BJ (cell line): ENCODE measurements around the gene KDM2A. TPM values are rescaled to one million over a fixed set of nuclear protein-coding genes. Genes with fewer than 3 reads are reported as not detected.

ENCODE experiments used
- CTCF ChIA-PET: fragments of 350-600 bp; formaldehyde crosslinking; extraction: SDS; loops from one replicate; lab custom pipeline; 2021; ENCODE audit warnings: antibody characterized with exemption, inconsistent platforms; lab: Yijun Ruan, JAX
- POLR2A ChIA-PET: fragments of 300-600 bp; sonication (Branson Sonifier 250); formaldehyde crosslinking; extraction: SDS; loops from one replicate; lab custom pipeline; 2021; ENCODE audit warnings: antibody characterized with exemption; lab: Charles Lee
- DNase-seq: peaks from one replicate; pipeline ENCODE4 v3.0.0-alpha.2; 2011; ENCODE audit warnings: low read depth
- H3K27me3 ChIP-seq: 2 replicates; pipeline ENCODE4 v1.6.0; 2011; ENCODE audit warnings: low read length; ENCODE audit not compliant: control insufficient read depth, insufficient read depth
- H3K36me3 ChIP-seq: 2 replicates; pipeline ENCODE4 v1.5.1; 2011; ENCODE audit warnings: low read length; ENCODE audit not compliant: control insufficient read depth, insufficient read depth
- H3K4me3 ChIP-seq: 2 replicates; pipeline ENCODE4 v1.5.1; 2011; ENCODE audit warnings: low read depth, mild to moderate bottlenecking, control low read depth, low read length
- polyA plus RNA-seq: library from polyadenylated mRNA; depleted of rRNA; stranded (reverse); fragments of >200 nt; gene quantifications from 2 replicates; pipeline ENCODE4 v1.2.3, GENCODE V29; 2011
- TF ChIP-seq, protein P1 (sequence below): IDR thresholded peaks from 2 replicates; pipeline ENCODE4 v1.5.1; 2011; ENCODE audit warnings: low read depth, mild to moderate bottlenecking, control low read depth, inconsistent platforms, low read length, moderate library complexity; ENCODE audit not compliant: insufficient read depth

The KDM2A gene
- polyA plus RNA-seq, 1 experiment, result 63.5 TPM

DNA sequence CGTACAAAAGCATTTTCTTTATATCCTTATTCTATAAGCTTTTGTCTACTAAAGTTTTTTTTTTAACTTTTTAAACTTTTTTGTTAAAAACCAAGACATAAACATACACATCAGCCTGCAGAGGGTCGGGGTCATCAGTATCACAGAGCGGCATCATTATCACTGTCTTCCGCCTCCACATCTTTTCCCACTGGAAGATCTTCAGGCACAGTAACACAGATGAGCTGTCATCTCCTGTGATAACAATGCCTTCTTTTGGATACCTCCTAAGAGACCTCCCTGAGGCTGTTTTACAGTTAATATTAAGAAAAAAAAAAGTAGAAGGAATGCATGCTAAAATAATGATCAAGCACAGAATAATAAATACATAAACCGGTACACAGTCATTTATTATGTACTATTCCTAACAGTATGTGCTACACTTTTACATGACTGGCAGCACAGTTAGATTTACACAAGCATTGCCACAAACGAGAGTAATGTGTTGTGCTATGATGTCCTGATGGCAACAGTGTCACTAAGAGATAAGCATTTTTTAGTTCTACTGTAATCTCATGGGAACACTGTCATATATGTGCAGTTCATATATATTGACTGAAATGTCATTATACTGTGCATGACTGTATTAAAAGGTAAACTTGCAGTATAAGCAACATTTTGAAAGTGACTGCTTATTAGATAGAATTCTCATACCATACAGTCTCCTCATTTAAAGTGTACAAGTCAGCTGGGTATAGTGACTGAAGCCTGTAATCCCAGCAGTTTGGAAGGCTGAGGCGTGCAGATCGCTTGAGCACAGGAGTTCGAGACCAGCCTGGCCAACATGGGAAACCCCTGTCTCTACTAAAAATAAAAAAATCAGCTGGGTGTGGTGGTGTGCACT is 58.6 kb downstream of the KDM2A start:
- no peak overlapping the region for H3K4me3 ChIP-seq
- DNase-seq, result no peak
- ChIA-PET CTCF (interaction anchor here (1.3 kb wide), 1 partner anchor 9 kb away, joined by 4 read pairs; no protein-coding TSS in a partner anchor), POLR2A (no interaction called here)
- H3K27me3 ChIP-seq, result no peaks in the 10 kb centered on the region
- TF ChIP-seq, protein P1, sequence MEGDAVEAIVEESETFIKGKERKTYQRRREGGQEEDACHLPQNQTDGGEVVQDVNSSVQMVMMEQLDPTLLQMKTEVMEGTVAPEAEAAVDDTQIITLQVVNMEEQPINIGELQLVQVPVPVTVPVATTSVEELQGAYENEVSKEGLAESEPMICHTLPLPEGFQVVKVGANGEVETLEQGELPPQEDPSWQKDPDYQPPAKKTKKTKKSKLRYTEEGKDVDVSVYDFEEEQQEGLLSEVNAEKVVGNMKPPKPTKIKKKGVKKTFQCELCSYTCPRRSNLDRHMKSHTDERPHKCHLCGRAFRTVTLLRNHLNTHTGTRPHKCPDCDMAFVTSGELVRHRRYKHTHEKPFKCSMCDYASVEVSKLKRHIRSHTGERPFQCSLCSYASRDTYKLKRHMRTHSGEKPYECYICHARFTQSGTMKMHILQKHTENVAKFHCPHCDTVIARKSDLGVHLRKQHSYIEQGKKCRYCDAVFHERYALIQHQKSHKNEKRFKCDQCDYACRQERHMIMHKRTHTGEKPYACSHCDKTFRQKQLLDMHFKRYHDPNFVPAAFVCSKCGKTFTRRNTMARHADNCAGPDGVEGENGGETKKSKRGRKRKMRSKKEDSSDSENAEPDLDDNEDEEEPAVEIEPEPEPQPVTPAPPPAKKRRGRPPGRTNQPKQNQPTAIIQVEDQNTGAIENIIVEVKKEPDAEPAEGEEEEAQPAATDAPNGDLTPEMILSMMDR, result no peak
- H3K36me3 ChIP-seq, result peaks cover 2% of the 10 kb centered on the region; the same call in 1 of the 2 replicates

DNA sequence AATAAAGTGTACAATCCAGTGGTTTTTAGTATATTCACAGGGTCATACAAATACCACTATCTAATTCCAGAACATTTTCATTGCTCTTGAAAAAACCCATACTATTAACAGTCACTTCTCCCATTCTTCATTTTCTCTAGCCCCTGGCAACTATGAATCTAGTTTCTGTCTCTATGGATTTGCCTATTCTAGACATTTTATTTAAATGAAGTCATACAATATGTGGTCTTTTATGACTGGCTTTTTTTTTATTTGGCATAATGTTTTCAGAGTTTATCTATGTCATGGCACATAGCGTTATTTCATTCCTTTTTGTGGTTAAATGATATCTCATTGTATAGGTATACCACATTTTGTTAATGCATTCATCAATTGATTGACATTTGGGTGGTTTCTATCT is 59.4 kb downstream of the KDM2A start:
- CTCF ChIA-PET, result interaction anchor here (1.5 kb wide), 1 partner anchor 11 kb away, joined by 4 read pairs; no protein-coding TSS in a partner anchor
- TF ChIP-seq, protein P1, result no peak
- Histone ChIP-seq H3K4me3 (no peak overlapping the region), H3K27me3 (no peaks in the 10 kb centered on the region), H3K36me3 (peaks cover 4% of the 10 kb centered on the region)
- POLR2A ChIA-PET, result no interaction called here
- DNase-seq, result no peak

GRCh38 chr11:67178878-67179277 is 59.8 kb downstream of the KDM2A start:
- CTCF ChIA-PET, result interaction anchor here (1.5 kb wide), 1 partner anchor 11 kb away, joined by 4 read pairs; no protein-coding TSS in a partner anchor
- peaks cover 8% of the 10 kb centered on the region for H3K36me3 ChIP-seq
- no peaks in the 10 kb centered on the region for H3K27me3 ChIP-seq
- H3K4me3 ChIP-seq, result no peak overlapping the region
- no peak for DNase-seq
- POLR2A ChIA-PET, result no interaction called here
- TF ChIP-seq, protein P1, result no peak

DNA sequence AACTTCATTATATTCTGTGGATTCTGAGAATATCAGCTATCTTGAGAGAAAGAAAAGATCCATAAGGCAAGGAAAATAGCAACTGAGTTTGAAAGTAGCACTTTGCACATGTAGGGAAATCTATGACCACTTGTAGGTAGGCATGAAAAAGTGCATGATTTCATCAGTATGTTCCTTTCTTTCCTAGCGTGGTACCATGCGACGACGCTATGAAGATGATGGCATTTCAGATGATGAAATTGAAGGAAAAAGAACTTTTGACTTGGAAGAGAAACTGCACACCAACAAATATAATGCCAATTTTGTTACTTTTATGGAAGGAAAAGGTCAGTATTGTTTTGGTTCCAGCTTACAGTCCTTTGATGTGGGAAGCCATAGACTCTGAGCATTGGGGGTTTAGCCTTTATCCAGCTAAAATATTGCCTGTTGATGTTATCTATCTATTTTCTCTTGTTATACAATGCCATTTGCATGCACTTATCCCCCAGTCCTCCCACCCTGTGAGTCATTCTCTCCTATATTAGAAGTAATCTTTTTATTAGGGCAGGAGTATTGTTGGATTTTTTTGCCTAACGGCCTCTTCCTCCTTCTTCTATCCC is 60.9 kb downstream of the KDM2A start:
- POLR2A ChIA-PET, result no interaction called here
- no peak for DNase-seq
- no peak overlapping the region for H3K4me3 ChIP-seq
- H3K27me3 ChIP-seq, result no peaks in the 10 kb centered on the region
- TF ChIP-seq, protein P1, result no peak
- CTCF ChIA-PET, result interaction anchor here (1.5 kb wide), 1 partner anchor 12 kb away, joined by 4 read pairs; no protein-coding TSS in a partner anchor
- peaks cover 9% of the 10 kb centered on the region for H3K36me3 ChIP-seq

- no peak for DNase-seq
- Histone ChIP-seq H3K36me3 (peaks cover 2% of the 10 kb centered on the region; the same call in 1 of the 2 replicates), H3K4me3 (no peak overlapping the region), H3K27me3 (no peaks in the 10 kb centered on the region)
- ChIA-PET CTCF (interaction anchor here (0.6 kb wide), 1 partner anchor 142 kb away, joined by 3 read pairs; no protein-coding TSS in a partner anchor), POLR2A (no interaction called here)
- TF ChIP-seq, protein P1, result no peak
Observed at GRCh38 chr11:67194096-67194495, 75.0 kb downstream of the KDM2A start.
